Sigmoid colon (tissue), 4 donors: ENCODE data around the gene RSPRY1.

ENCODE experiments used
- EP300 ChIP-seq, 4 donors: sonication (generic); formaldehyde crosslinking; IDR thresholded peaks; one replicate each; pipeline ENCODE4 v1.6.1; 2017; ENCODE audit warnings: antibody characterized with exemption in 4 of 4
- POLR2A ChIP-seq, 2 donors: fragments of 450-650 bp; IDR thresholded peaks; one replicate each; pipeline ENCODE4 v1.6.1; 2016; ENCODE audit warnings: antibody characterized with exemption in 2 of 2, mild to moderate bottlenecking in 2 of 2, moderate library complexity in 2 of 2
- POLR2AphosphoS5 ChIP-seq, 4 donors: sonication (generic); formaldehyde crosslinking; IDR thresholded peaks; one replicate each; pipeline ENCODE4 v1.6.1; 2017; ENCODE audit warnings: antibody characterized with exemption in 4 of 4
- TF ChIP-seq, protein P1 (sequence below), 4 experiments: fragments of 450-650 bp in 3 of 4; fragments of 200-600 bp in 1 of 4; IDR thresholded peaks; one replicate each; pipeline ENCODE4 v1.5.1; 2016 to 2019; ENCODE audit warnings: antibody characterized with exemption in 4 of 4, mild to moderate bottlenecking in 3 of 4, moderate library complexity in 2 of 4

DNA sequence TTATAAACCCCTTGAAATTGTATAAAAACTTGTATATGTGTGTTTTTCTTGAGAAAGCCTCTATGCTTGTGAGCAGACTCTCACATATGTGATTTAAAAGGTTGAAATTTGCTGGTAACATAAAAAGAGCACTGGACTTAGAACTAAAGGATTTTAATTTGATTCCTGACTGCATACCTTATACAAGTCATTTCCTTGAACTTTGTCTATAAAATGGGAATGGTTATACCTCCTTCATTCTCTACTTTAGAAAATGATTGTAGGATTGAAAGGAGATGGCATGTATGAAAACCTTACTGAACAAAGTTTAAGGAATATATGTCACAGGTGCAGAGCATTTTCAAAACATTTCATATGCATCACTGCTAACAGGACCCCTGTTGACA lies 48.6 kb downstream of the RSPRY1 start:
- TF ChIP-seq POLR2A (IDR thresholded peaks at IDR 0.05) = no peak
- TF ChIP-seq, protein P1, sequence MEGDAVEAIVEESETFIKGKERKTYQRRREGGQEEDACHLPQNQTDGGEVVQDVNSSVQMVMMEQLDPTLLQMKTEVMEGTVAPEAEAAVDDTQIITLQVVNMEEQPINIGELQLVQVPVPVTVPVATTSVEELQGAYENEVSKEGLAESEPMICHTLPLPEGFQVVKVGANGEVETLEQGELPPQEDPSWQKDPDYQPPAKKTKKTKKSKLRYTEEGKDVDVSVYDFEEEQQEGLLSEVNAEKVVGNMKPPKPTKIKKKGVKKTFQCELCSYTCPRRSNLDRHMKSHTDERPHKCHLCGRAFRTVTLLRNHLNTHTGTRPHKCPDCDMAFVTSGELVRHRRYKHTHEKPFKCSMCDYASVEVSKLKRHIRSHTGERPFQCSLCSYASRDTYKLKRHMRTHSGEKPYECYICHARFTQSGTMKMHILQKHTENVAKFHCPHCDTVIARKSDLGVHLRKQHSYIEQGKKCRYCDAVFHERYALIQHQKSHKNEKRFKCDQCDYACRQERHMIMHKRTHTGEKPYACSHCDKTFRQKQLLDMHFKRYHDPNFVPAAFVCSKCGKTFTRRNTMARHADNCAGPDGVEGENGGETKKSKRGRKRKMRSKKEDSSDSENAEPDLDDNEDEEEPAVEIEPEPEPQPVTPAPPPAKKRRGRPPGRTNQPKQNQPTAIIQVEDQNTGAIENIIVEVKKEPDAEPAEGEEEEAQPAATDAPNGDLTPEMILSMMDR (IDR thresholded peaks at IDR 0.05) = no peak
- TF ChIP-seq POLR2AphosphoS5 (IDR thresholded peaks at IDR 0.05) = no peak
- TF ChIP-seq EP300 (IDR thresholded peaks at IDR 0.05) = no peak
